HG02884 (cell line): Measurements from ENCODE around the gene LGI4.

Source experiments
- ATAC-seq: cut with Tn5 transposase; IDR thresholded peaks from one replicate; pipeline ENCODE4 v1.9.1; 2021; ENCODE audit warnings: mild to moderate bottlenecking, moderate library complexity; ENCODE audit not compliant: unreplicated experiment

LGI4 gene

GRCh38 chr19:35134601-35135242 is at the start of gene LGI4:
LGI4 (minus strand) TSS chr19:35135059; CDS start chr19:35134680, 379 bp downstream.
- ATAC-seq: no peak

- ATAC-seq: no peak
These were observed 49.4 kb upstream of the LGI4 start for GRCh38 chr19:35184267-35184666.

- no peak for ATAC-seq
These were observed 46.5 kb upstream of the LGI4 start for GRCh38 chr19:35181387-35181786.

- ATAC-seq: no peak
These were observed 45.0 kb upstream of the LGI4 start for GRCh38 chr19:35179830-35180229.

GRCh38 chr19:35178701-35179100 is 43.8 kb upstream of the LGI4 start:
- ATAC-seq: no peak

GRCh38 chr19:35177377-35178274 is 42.8 kb upstream of the LGI4 start:
- ATAC-seq: no peak

GRCh38 chr19:35176181-35176570 is 41.3 kb upstream of the LGI4 start:
- no peak for ATAC-seq

- no peak for ATAC-seq
These were observed 39.4 kb upstream of the LGI4 start for GRCh38 chr19:35174226-35174625.

GRCh38 chr19:35171730-35172129 is 36.9 kb upstream of the LGI4 start:
- ATAC-seq: no peak

GRCh38 chr19:35170359-35171061 is 35.7 kb upstream of the LGI4 start:
- ATAC-seq: no peak

- ATAC-seq: no peak
These were observed 34.5 kb upstream of the LGI4 start for GRCh38 chr19:35169221-35169995.

GRCh38 chr19:35168196-35168595 is 33.3 kb upstream of the LGI4 start:
- ATAC-seq: no peak

- no peak for ATAC-seq
These were observed 32.6 kb upstream of the LGI4 start for GRCh38 chr19:35167251-35168119.

- ATAC-seq: no peak
These were observed 31.5 kb upstream of the LGI4 start for GRCh38 chr19:35166100-35167063.

GRCh38 chr19:35165200-35166058 is 30.6 kb upstream of the LGI4 start:
- no peak for ATAC-seq

GRCh38 chr19:35164418-35164817 is 29.6 kb upstream of the LGI4 start:
- no peak for ATAC-seq

GRCh38 chr19:35162471-35163326 is 27.8 kb upstream of the LGI4 start:
- ATAC-seq: no peak
